WERI-Rb-1 (cell line): ENCODE data around the gene PCSK6.

Experiments
- DNase-seq: peaks from one replicate; pipeline ENCODE4 v3.0.0-alpha.2; 2020
- H3K27ac ChIP-seq: fragments of 250-450 bp; sonication (Bioruptor Pico); 2 replicates; pipeline ENCODE4 v1.5.1; 2020; ENCODE audit warnings: mild to moderate bottlenecking, moderate library complexity
- H3K27me3 ChIP-seq: fragments of 250-450 bp; sonication (Bioruptor Pico); 2 replicates; pipeline ENCODE4 v1.5.1; 2021; ENCODE audit warnings: mild to moderate bottlenecking, low read depth, moderate library complexity; ENCODE audit not compliant: insufficient read depth, severe bottlenecking
- H3K36me3 ChIP-seq: fragments of 250-450 bp; sonication (Bioruptor Pico); 2 replicates; pipeline ENCODE4 v1.5.1; 2020; ENCODE audit warnings: mild to moderate bottlenecking, moderate library complexity
- H3K4me3 ChIP-seq: 2 replicates; pipeline ENCODE4 v1.5.1; 2011; ENCODE audit warnings: low read depth, mild to moderate bottlenecking, control low read depth, low read length
- H3K9me3 ChIP-seq: fragments of 250-450 bp; sonication (Bioruptor Pico); 2 replicates; pipeline ENCODE4 v1.5.1; 2021; ENCODE audit warnings: mild to moderate bottlenecking, moderate library complexity; ENCODE audit not compliant: severe bottlenecking
- CTCF ChIP-seq: IDR thresholded peaks from 2 replicates; pipeline ENCODE4 v1.5.1; 2011; ENCODE audit warnings: low read depth, mild to moderate bottlenecking, control low read depth, inconsistent platforms, low read length

Gene PCSK6

GRCh38 chr15:101266787-101267186 is 222.7 kb downstream of the PCSK6 start:
- Histone ChIP-seq H3K27me3 (no peaks in the 10 kb centered on the region), H3K36me3 (peaks cover 22% of the 10 kb centered on the region), H3K9me3 (no peaks in the 10 kb centered on the region), H3K4me3 (no peak overlapping the region), H3K27ac (no peak overlapping the region)
- TF ChIP-seq CTCF: no peak
- no peak for DNase-seq

- Histone ChIP-seq H3K27ac (no peak overlapping the region), H3K27me3 (no peaks in the 10 kb centered on the region), H3K4me3 (no peak overlapping the region), H3K9me3 (no peaks in the 10 kb centered on the region), H3K36me3 (peaks cover 15% of the 10 kb centered on the region)
- DNase-seq: no peak
- TF ChIP-seq CTCF: no peak
These were observed 223.5 kb downstream of the PCSK6 start for GRCh38 chr15:101266034-101266433.

- no peak for DNase-seq
- H3K27ac ChIP-seq: no peak overlapping the region
These were observed 224.4 kb downstream of the PCSK6 start for GRCh38 chr15:101264911-101265641.

GRCh38 chr15:101264011-101264410 is 225.5 kb downstream of the PCSK6 start:
- H3K4me3 ChIP-seq: no peak overlapping the region
- no peaks in the 10 kb centered on the region for H3K36me3 ChIP-seq
- H3K27ac ChIP-seq: no peak overlapping the region
- H3K27me3 ChIP-seq: no peaks in the 10 kb centered on the region
- TF ChIP-seq CTCF: no peak
- DNase-seq: no peak
- H3K9me3 ChIP-seq: no peaks in the 10 kb centered on the region

More at GRCh38 chr15:101264911-101265641, 224.4 kb downstream of the PCSK6 start:
- H3K27me3 ChIP-seq: no peaks in the 10 kb centered on the region
- H3K36me3 ChIP-seq: peaks cover 7% of the 10 kb centered on the region
- TF ChIP-seq CTCF: no peak
- no peaks in the 10 kb centered on the region for H3K9me3 ChIP-seq
- H3K4me3 ChIP-seq: no peak overlapping the region

GRCh38 chr15:101262551-101262950 is 227.0 kb downstream of the PCSK6 start:
- Histone ChIP-seq H3K36me3 (no peaks in the 10 kb centered on the region), H3K27me3 (no peaks in the 10 kb centered on the region), H3K27ac (no peak overlapping the region), H3K9me3 (no peaks in the 10 kb centered on the region), H3K4me3 (no peak overlapping the region)
- no peak for TF ChIP-seq CTCF
- no peak for DNase-seq
